WTC11 (cell line): ENCODE results near the gene ECHS1.

Experiments
- CREB1 ChIP-seq: sonication (generic); formaldehyde crosslinking; IDR thresholded peaks from 2 replicates; pipeline ENCODE4 v1.8.0; 2023; ENCODE audit warnings: mild to moderate bottlenecking, missing genetic modification reagents
- TF ChIP-seq, protein P1 (sequence below): fragments of 200-600 bp; IDR thresholded peaks from 2 replicates; pipeline ENCODE4 v1.8.0; 2022; ENCODE audit warnings: antibody characterized with exemption
- TF ChIP-seq, protein P2 (sequence below): sonication (generic); formaldehyde crosslinking; IDR thresholded peaks from 2 replicates; pipeline ENCODE4 v1.8.0; 2022; ENCODE audit warnings: mild to moderate bottlenecking, missing genetic modification reagents

- TF ChIP-seq, protein P1, sequence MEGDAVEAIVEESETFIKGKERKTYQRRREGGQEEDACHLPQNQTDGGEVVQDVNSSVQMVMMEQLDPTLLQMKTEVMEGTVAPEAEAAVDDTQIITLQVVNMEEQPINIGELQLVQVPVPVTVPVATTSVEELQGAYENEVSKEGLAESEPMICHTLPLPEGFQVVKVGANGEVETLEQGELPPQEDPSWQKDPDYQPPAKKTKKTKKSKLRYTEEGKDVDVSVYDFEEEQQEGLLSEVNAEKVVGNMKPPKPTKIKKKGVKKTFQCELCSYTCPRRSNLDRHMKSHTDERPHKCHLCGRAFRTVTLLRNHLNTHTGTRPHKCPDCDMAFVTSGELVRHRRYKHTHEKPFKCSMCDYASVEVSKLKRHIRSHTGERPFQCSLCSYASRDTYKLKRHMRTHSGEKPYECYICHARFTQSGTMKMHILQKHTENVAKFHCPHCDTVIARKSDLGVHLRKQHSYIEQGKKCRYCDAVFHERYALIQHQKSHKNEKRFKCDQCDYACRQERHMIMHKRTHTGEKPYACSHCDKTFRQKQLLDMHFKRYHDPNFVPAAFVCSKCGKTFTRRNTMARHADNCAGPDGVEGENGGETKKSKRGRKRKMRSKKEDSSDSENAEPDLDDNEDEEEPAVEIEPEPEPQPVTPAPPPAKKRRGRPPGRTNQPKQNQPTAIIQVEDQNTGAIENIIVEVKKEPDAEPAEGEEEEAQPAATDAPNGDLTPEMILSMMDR = no peak
- TF ChIP-seq, protein P2, sequence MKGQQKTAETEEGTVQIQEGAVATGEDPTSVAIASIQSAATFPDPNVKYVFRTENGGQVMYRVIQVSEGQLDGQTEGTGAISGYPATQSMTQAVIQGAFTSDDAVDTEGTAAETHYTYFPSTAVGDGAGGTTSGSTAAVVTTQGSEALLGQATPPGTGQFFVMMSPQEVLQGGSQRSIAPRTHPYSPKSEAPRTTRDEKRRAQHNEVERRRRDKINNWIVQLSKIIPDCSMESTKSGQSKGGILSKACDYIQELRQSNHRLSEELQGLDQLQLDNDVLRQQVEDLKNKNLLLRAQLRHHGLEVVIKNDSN (CRISPR knock-in tag) = no peak
- TF ChIP-seq CREB1 (CRISPR knock-in tag) = no peak
Observed at GRCh38 chr10:133378251-133379096, 5.3 kb upstream of the ECHS1 start.
